ENCODE data around the gene CTBP2. TPM values are rescaled to one million over a fixed set of nuclear protein-coding genes. Genes with fewer than 3 reads are reported as not detected.

Gene CTBP2
- total RNA-seq, 2 experiments from 2014 or later, result 0.17 TPM; not detected in 1

DNA sequence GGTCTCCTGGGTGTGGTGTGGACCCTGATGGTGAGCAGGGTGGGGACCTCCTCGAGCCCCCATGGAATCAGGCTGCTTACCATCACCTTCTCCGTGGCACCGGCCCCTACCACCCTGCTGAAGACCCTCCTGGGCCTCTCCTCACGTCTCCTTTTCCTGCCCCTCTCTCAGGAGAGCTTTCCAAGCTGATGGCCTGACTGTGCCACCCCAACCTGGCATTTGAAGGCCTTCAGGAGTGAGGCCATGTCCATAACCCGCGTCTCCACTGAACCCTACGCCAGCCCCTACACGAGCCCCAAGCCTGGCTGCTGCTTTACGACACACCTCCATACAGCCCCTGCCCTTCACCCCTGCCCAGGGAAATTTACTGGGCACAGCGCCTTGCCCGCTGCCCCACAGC, 163.1 kb downstream of the CTBP2 start:
- no peak for TF ChIP-seq CTCF (IDR thresholded peaks at IDR 0.05)
- intact Hi-C loops (cut with DNase I, micrococcal nuclease), result no loop called here
- no peaks in the 10 kb centered on the region for H3K36me3 ChIP-seq (ENCODE audit: insufficient read depth, low read length)
- peaks cover 0 to 3% of the 10 kb centered on the region in 2 experiments for H3K9me3 ChIP-seq (ENCODE audit: control insufficient read depth in 1 of 2, insufficient read depth in 1 of 2, low read length in 2 of 2)
- peaks cover 0 to 2% of the 10 kb centered on the region in 2 experiments for H3K27me3 ChIP-seq (ENCODE audit: control insufficient read depth in 1 of 2, insufficient read depth in 2 of 2, low read length in 2 of 2)
- DNase-seq, result no peak
- Mint-ChIP-seq H3K27ac (no peak overlapping the region), H3K36me3 (ENCODE audit: low read depth) (no peaks in the 10 kb centered on the region), H3K9me3 (no peaks in the 10 kb centered on the region), H3K27me3 (no peaks in the 10 kb centered on the region), H3K4me1 (ENCODE audit: low read depth) (no peaks in the 10 kb centered on the region), H3K4me3 (no peak overlapping the region)
- no peak for ATAC-seq (ENCODE audit: poor library complexity)
- peaks cover 5% of the 10 kb centered on the region for H3K4me1 ChIP-seq (ENCODE audit: insufficient read depth, low read length)
- ChIA-PET CTCF (no interaction called here), POLR2A (no interaction called here)
- no peak overlapping the region for H3K27ac ChIP-seq (ENCODE audit: low read depth in 1 of 2, low read length in 2 of 2)
- no peak overlapping the region for H3K4me3 ChIP-seq (ENCODE audit: low read length)

- ChIA-PET CTCF (no interaction called here), POLR2A (no interaction called here)
- TF ChIP-seq CTCF (IDR thresholded peaks at IDR 0.05), result no peak
- no peaks in the 10 kb centered on the region for H3K36me3 Mint-ChIP-seq (ENCODE audit: low read depth)
- H3K27me3 Mint-ChIP-seq, result no peaks in the 10 kb centered on the region
- Histone ChIP-seq H3K9me3 (ENCODE audit: control insufficient read depth in 1 of 2, insufficient read depth in 1 of 2, low read length in 2 of 2) (peaks cover 0 to 3% of the 10 kb centered on the region in 2 experiments), H3K27me3 (ENCODE audit: control insufficient read depth in 1 of 2, insufficient read depth in 2 of 2, low read length in 2 of 2) (peaks cover 0 to 2% of the 10 kb centered on the region in 2 experiments), H3K27ac (ENCODE audit: low read depth in 1 of 2, low read length in 2 of 2) (no peak overlapping the region), H3K4me3 (ENCODE audit: low read length) (no peak overlapping the region), H3K4me1 (ENCODE audit: insufficient read depth, low read length) (peaks cover 5% of the 10 kb centered on the region), H3K36me3 (ENCODE audit: insufficient read depth, low read length) (no peaks in the 10 kb centered on the region)
- intact Hi-C loops (cut with DNase I, micrococcal nuclease), result no loop called here
- H3K4me3 Mint-ChIP-seq, result no peak overlapping the region
- ATAC-seq (ENCODE audit: poor library complexity) (no peak), DNase-seq (no peak)
- H3K4me1 Mint-ChIP-seq (ENCODE audit: low read depth), result no peaks in the 10 kb centered on the region
- no peaks in the 10 kb centered on the region for H3K9me3 Mint-ChIP-seq
- no peak overlapping the region for H3K27ac Mint-ChIP-seq
Observed at GRCh38 chr10:124996854-124997215, 163.5 kb downstream of the CTBP2 start.

DNA sequence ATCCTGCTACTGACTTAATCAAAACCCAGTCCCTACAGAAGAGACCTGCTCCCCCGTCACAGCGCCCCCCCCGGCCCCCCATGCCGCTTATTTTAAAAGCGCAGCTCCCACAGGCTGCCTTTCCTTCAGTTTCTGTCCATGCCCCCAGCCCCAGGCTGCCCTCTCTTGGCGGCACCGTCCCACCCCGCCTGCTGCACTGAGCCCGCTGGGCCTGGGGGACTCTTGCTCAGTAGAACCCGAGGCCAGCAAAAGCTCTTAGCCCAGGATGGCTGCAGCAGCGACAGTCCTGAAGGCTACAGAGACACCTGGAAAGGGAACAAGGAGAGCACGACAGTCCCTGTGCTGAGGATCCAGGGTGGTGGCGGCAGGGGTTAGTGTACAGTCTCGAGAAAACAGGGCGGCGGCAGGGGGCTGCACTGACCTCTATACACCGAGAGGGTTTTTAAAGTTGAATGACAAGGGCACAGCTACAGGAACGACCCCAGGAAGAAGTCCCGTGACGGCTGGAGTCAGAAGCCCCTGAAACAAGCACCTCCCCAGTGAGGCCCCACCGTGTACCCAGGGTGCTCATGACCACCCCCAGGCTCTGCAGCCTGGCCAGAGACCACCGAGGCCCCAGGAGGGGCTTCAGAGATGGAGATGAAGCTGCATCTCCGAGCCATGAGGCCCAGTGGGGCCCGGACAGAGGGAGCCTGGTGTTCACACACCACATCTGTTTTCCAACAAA, 164.1 kb downstream of the CTBP2 start:
- no peaks in the 10 kb centered on the region for H3K4me1 Mint-ChIP-seq (ENCODE audit: low read depth)
- no peak overlapping the region for H3K4me3 Mint-ChIP-seq
- H3K27ac Mint-ChIP-seq, result no peak overlapping the region

More for the DNA sequence above, 164.1 kb downstream of the CTBP2 start:
- Histone ChIP-seq H3K4me3 (ENCODE audit: low read length) (no peak overlapping the region), H3K27me3 (ENCODE audit: control insufficient read depth in 1 of 2, insufficient read depth in 2 of 2, low read length in 2 of 2) (peaks cover 0 to 2% of the 10 kb centered on the region in 2 experiments), H3K36me3 (ENCODE audit: insufficient read depth, low read length) (no peaks in the 10 kb centered on the region), H3K4me1 (ENCODE audit: insufficient read depth, low read length) (peaks cover 5% of the 10 kb centered on the region), H3K27ac (ENCODE audit: low read depth in 1 of 2, low read length in 2 of 2) (no peak overlapping the region), H3K9me3 (ENCODE audit: control insufficient read depth in 1 of 2, insufficient read depth in 1 of 2, low read length in 2 of 2) (peaks cover 0 to 3% of the 10 kb centered on the region in 2 experiments)
- DNase-seq (no peak), ATAC-seq (ENCODE audit: poor library complexity) (no peak)
- Mint-ChIP-seq H3K9me3 (no peaks in the 10 kb centered on the region), H3K36me3 (ENCODE audit: low read depth) (no peaks in the 10 kb centered on the region), H3K27me3 (no peaks in the 10 kb centered on the region)
- intact Hi-C loops (cut with DNase I, micrococcal nuclease), result no loop called here
- CTCF ChIA-PET, result no interaction called here
- no peak for TF ChIP-seq CTCF (IDR thresholded peaks at IDR 0.05)
- POLR2A ChIA-PET, result no interaction called here

Data from CD4-positive, alpha-beta T cell (primary cell).